Measurements from ENCODE around the gene HS3ST5.

Gene HS3ST5

DNA sequence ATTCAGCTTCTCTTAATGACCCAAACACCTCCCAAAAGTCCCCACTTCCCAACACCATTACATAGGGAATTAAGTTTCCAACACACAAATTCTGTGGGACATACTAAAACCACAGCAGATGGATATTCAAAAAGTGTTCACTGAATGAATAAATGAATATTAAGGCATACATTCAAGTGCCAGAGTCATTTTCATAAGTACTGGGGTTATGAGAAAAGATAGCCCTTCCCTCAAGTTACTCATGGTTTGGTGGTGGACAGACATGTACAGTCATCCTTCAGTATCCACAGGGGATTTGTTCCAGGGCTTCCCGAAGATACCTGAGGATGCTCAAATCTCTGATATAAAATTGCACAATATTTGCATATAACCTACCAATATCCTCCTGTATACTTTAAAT lies 50.4 kb downstream of the HS3ST5 start:
- TF ChIP-seq, protein P1, sequence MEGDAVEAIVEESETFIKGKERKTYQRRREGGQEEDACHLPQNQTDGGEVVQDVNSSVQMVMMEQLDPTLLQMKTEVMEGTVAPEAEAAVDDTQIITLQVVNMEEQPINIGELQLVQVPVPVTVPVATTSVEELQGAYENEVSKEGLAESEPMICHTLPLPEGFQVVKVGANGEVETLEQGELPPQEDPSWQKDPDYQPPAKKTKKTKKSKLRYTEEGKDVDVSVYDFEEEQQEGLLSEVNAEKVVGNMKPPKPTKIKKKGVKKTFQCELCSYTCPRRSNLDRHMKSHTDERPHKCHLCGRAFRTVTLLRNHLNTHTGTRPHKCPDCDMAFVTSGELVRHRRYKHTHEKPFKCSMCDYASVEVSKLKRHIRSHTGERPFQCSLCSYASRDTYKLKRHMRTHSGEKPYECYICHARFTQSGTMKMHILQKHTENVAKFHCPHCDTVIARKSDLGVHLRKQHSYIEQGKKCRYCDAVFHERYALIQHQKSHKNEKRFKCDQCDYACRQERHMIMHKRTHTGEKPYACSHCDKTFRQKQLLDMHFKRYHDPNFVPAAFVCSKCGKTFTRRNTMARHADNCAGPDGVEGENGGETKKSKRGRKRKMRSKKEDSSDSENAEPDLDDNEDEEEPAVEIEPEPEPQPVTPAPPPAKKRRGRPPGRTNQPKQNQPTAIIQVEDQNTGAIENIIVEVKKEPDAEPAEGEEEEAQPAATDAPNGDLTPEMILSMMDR (IDR thresholded peaks at IDR 0.05; ENCODE audit: control insufficient read depth, extremely low read depth, insufficient read depth): no peak
- no peak overlapping the region for H3K4me3 ChIP-seq (ENCODE audit: low read depth, low read length)
- no peak for DNase-seq (ENCODE audit: low read depth)

- DNase-seq (ENCODE audit: low read depth): no peak
- TF ChIP-seq, protein P1 (IDR thresholded peaks at IDR 0.05; ENCODE audit: control insufficient read depth, extremely low read depth, insufficient read depth): no peak
- H3K4me3 ChIP-seq (ENCODE audit: low read depth, low read length): no peak overlapping the region
Observed at GRCh38 chr6:114291428-114291827, 51.4 kb downstream of the HS3ST5 start.

DNA sequence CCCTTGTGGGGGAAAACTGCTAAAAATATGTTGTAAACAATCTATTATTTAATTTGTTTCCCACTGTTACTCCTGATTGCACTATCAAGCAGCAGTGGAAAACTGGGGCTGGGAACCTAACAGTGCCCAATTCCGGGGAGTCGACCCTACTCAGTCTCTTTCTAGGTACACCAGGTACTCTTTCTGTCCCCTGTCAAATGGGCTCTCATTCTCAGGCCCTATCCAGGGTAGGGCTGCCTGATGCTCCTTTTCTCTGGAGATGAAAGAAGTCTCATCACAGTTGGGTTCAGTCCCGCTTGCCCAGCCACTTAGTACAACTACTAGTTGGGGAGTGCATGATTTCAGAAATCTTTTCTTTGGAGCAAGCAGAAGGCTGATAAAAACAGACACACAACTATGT lies 52.0 kb downstream of the HS3ST5 start:
- no peak for DNase-seq (ENCODE audit: low read depth)
- H3K4me3 ChIP-seq (ENCODE audit: low read depth, low read length): no peak overlapping the region
- TF ChIP-seq, protein P1 (IDR thresholded peaks at IDR 0.05; ENCODE audit: control insufficient read depth, extremely low read depth, insufficient read depth): no peak

- TF ChIP-seq, protein P1 (IDR thresholded peaks at IDR 0.05; ENCODE audit: control insufficient read depth, extremely low read depth, insufficient read depth): no peak
- DNase-seq (ENCODE audit: low read depth): no peak
- no peak overlapping the region for H3K4me3 ChIP-seq (ENCODE audit: low read depth, low read length)
Observed at GRCh38 chr6:114288701-114289495, 53.9 kb downstream of the HS3ST5 start.

- TF ChIP-seq, protein P1 (IDR thresholded peaks at IDR 0.05; ENCODE audit: control insufficient read depth, extremely low read depth, insufficient read depth): no peak
- DNase-seq (ENCODE audit: low read depth): no peak
- no peak overlapping the region for H3K4me3 ChIP-seq (ENCODE audit: low read depth, low read length)
Observed at GRCh38 chr6:114287461-114287860, 55.4 kb downstream of the HS3ST5 start.

GRCh38 chr6:114286211-114286610 lies 56.6 kb downstream of the HS3ST5 start:
- no peak for DNase-seq (ENCODE audit: low read depth)
- H3K4me3 ChIP-seq (ENCODE audit: low read depth, low read length): no peak overlapping the region
- TF ChIP-seq, protein P1 (IDR thresholded peaks at IDR 0.05; ENCODE audit: control insufficient read depth, extremely low read depth, insufficient read depth): no peak

GRCh38 chr6:114284281-114284680 lies 58.5 kb downstream of the HS3ST5 start:
- no peak for DNase-seq (ENCODE audit: low read depth)
- no peak overlapping the region for H3K4me3 ChIP-seq (ENCODE audit: low read depth, low read length)
- TF ChIP-seq, protein P1 (IDR thresholded peaks at IDR 0.05; ENCODE audit: control insufficient read depth, extremely low read depth, insufficient read depth): no peak

All from LNCaP clone FGC (cell line).